SK-N-SH treated with all-trans-retinoic acid at 6 μM for 48 hours (cell line): Measurements from ENCODE around the gene GRIN2D.

Source experiments
- ARNTL ChIP-seq: fragments of 450-650 bp; formaldehyde crosslinking; IDR thresholded peaks from 2 replicates; pipeline ENCODE4 v1.5.0; 2020; ENCODE audit warnings: low read depth, mild to moderate bottlenecking, moderate library complexity, borderline replicate concordance
- BACH2 ChIP-seq: fragments of 250-450 bp; sonication (Bioruptor Pico); IDR thresholded peaks from 2 replicates; pipeline ENCODE4 v1.9.0; 2021; ENCODE audit warnings: mild to moderate bottlenecking, borderline replicate concordance
- CSDC2 ChIP-seq: fragments of 250-450 bp; sonication (Bioruptor Pico); IDR thresholded peaks from 2 replicates; pipeline ENCODE4 v1.5.0; 2020; ENCODE audit warnings: mild to moderate bottlenecking, moderate library complexity
- PATZ1 ChIP-seq: fragments of 250-450 bp; sonication (Bioruptor Pico); IDR thresholded peaks from 2 replicates; pipeline ENCODE4 v1.8.0; 2020; ENCODE audit warnings: mild to moderate bottlenecking, moderate library complexity, borderline replicate concordance
- PPARA ChIP-seq: fragments of 250-450 bp; sonication (Bioruptor Pico); IDR thresholded peaks from 2 replicates; pipeline ENCODE4 v1.5.0; 2020; ENCODE audit warnings: mild to moderate bottlenecking, borderline replicate concordance
- TCF4 ChIP-seq: fragments of 250-450 bp; sonication (Bioruptor Pico); IDR thresholded peaks from 2 replicates; pipeline ENCODE4 v1.8.0; 2021; ENCODE audit warnings: mild to moderate bottlenecking, moderate library complexity, borderline replicate concordance
- TOX ChIP-seq: fragments of 250-450 bp; sonication (Bioruptor Pico); IDR thresholded peaks from 2 replicates; pipeline ENCODE4 v1.8.0; 2021; ENCODE audit warnings: mild to moderate bottlenecking, moderate library complexity, borderline replicate concordance
- ZNF70 ChIP-seq: fragments of 450-650 bp; formaldehyde crosslinking; IDR thresholded peaks from 2 replicates; pipeline ENCODE4 v1.5.0; 2020; ENCODE audit warnings: mild to moderate bottlenecking, moderate library complexity
- ZNF8 ChIP-seq: fragments of 450-650 bp; formaldehyde crosslinking; IDR thresholded peaks from 2 replicates; pipeline ENCODE4 v1.5.0; 2020; ENCODE audit warnings: mild to moderate bottlenecking, moderate library complexity
- TF ChIP-seq, protein P1 (sequence below): fragments of 250-450 bp; sonication (Bioruptor Pico); IDR thresholded peaks from 2 replicates; pipeline ENCODE4 v1.8.0; 2021; ENCODE audit warnings: low read depth, mild to moderate bottlenecking, moderate library complexity, borderline replicate concordance

GRCh38 chr19:48379058-48379457 lies 14.4 kb upstream of the GRIN2D start:
- TF ChIP-seq PATZ1 (CRISPR knock-in tag) = no peak
- no peak for TF ChIP-seq CSDC2
- no peak for TF ChIP-seq ZNF8
- no peak for TF ChIP-seq BACH2
- no peak for TF ChIP-seq PPARA (CRISPR knock-in tag)
- no peak for TF ChIP-seq ARNTL (CRISPR knock-in tag)
- no peak for TF ChIP-seq ZNF70
- TF ChIP-seq, protein P1, sequence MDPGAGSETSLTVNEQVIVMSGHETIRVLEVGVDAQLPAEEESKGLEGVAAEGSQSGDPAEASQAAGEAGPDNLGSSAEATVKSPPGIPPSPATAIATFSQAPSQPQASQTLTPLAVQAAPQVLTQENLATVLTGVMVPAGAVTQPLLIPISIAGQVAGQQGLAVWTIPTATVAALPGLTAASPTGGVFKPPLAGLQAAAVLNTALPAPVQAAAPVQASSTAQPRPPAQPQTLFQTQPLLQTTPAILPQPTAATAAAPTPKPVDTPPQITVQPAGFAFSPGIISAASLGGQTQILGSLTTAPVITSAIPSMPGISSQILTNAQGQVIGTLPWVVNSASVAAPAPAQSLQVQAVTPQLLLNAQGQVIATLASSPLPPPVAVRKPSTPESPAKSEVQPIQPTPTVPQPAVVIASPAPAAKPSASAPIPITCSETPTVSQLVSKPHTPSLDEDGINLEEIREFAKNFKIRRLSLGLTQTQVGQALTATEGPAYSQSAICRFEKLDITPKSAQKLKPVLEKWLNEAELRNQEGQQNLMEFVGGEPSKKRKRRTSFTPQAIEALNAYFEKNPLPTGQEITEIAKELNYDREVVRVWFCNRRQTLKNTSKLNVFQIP (CRISPR knock-in tag) = no peak
- no peak for TF ChIP-seq TOX (CRISPR knock-in tag)
- no peak for TF ChIP-seq TCF4 (CRISPR knock-in tag)
